Stomach (tissue), 4 donors: ENCODE results near the gene TTC24.

Source experiments
- CTCF ChIP-seq, 7 experiments: fragments of 450-650 bp in 4 of 7; fragments of 200-600 bp in 3 of 7; sonication (generic) in 3 of 7; IDR thresholded peaks; one replicate each; pipeline ENCODE4 v1.5.1; 2016 to 2019; ENCODE audit warnings: antibody characterized with exemption in 7 of 7, control low read depth in 2 of 7, mild to moderate bottlenecking in 1 of 7
- EP300 ChIP-seq: sonication (generic); formaldehyde crosslinking; IDR thresholded peaks from one replicate; pipeline ENCODE4 v1.6.1; 2017; ENCODE audit warnings: antibody characterized with exemption
- POLR2A ChIP-seq, 4 donors: fragments of 450-650 bp; IDR thresholded peaks; one replicate each; pipeline ENCODE4 v1.6.1; 2016; ENCODE audit warnings: antibody characterized with exemption in 4 of 4, control low read depth in 2 of 4, mild to moderate bottlenecking in 1 of 4, moderate library complexity in 1 of 4
- POLR2AphosphoS5 ChIP-seq, 3 donors: sonication (generic); formaldehyde crosslinking; IDR thresholded peaks; one replicate each; pipeline ENCODE4 v1.6.1; 2016; ENCODE audit warnings: antibody characterized with exemption in 3 of 3

GRCh38 chr1:156598125-156598524 lies 18.6 kb downstream of the TTC24 start:
- TF ChIP-seq CTCF (IDR thresholded peaks at IDR 0.05) (no peak), POLR2A (IDR thresholded peaks at IDR 0.05) (no peak), POLR2AphosphoS5 (IDR thresholded peaks at IDR 0.05) (no peak), EP300 (no peak)
